H1 (cell line): ENCODE data around the gene KAT2A. TPM values are rescaled to one million over a fixed set of nuclear protein-coding genes. Genes with fewer than 3 reads are reported as not detected.

Source experiments
- CTCF ChIA-PET: fragments of 300-600 bp; sonication (Branson Sonifier 250); formaldehyde crosslinking; loops from one replicate; lab custom pipeline; 2021; ENCODE audit not compliant: partially characterized antibody; lab: Charles Lee
- POLR2A ChIA-PET: fragments of 300-600 bp; sonication (Branson Sonifier 250); formaldehyde crosslinking; loops from one replicate; lab custom pipeline; 2021; ENCODE audit warnings: inconsistent platforms; ENCODE audit not compliant: partially characterized antibody; lab: Charles Lee
- DNase-seq, 2 experiments: peaks; one replicate each; pipeline versions ENCODE4 v3.0.0 to v3.0.0-alpha.2; 2010 to 2022; ENCODE audit warnings: low spot score in 2 of 2, low read depth in 1 of 2, mixed read lengths in 1 of 2
- FAIRE-seq: peaks from 2 replicates; lab custom pipeline; 2011; peaks lifted over from hg19 to GRCh38; lab: Jason Lieb, UNC
- H2AFZ ChIP-seq: 2 replicates; pipeline ENCODE4 v1.8.1; 2012; ENCODE audit warnings: low read length, inconsistent platforms
- H2AK5ac ChIP-seq: 2 replicates; pipeline ENCODE4 v1.6.1; 2013; ENCODE audit warnings: low read depth, low read length
- H2BK120ac ChIP-seq: replicated peaks from 2 replicates; pipeline ENCODE3; 2013; ENCODE audit warnings: low read depth, low read length, inconsistent platforms
- H2BK12ac ChIP-seq: 2 replicates; pipeline ENCODE4 v1.6.1; 2013; ENCODE audit warnings: low read depth, low read length
- H2BK15ac ChIP-seq: 2 replicates; pipeline ENCODE4 v1.6.1; 2013; ENCODE audit warnings: low read length
- H2BK20ac ChIP-seq: 2 replicates; pipeline ENCODE4 v1.6.1; 2013; ENCODE audit warnings: low read length
- H2BK5ac ChIP-seq: 2 replicates; pipeline ENCODE4 v1.6.1; 2013; ENCODE audit warnings: low read depth, low read length
- H3K14ac ChIP-seq: 2 replicates; pipeline ENCODE4 v1.6.1; 2013; ENCODE audit warnings: inconsistent platforms; ENCODE audit not compliant: insufficient read length
- H3K18ac ChIP-seq: 2 replicates; pipeline ENCODE4 v1.6.1; 2013; ENCODE audit warnings: low read length; ENCODE audit errors: extremely low read depth
- H3K23ac ChIP-seq: 2 replicates; pipeline ENCODE4 v1.6.1; 2013; ENCODE audit warnings: inconsistent platforms; ENCODE audit not compliant: insufficient read length
- H3K23me2 ChIP-seq: 2 replicates; pipeline ENCODE4 v1.6.1; 2013; ENCODE audit warnings: low read depth, low read length
- H3K27ac ChIP-seq: 2 replicates; pipeline ENCODE4 v1.6.1; 2011; ENCODE audit warnings: low read depth, low read length, inconsistent platforms
- H3K27me3 ChIP-seq, 4 experiments: replicated peaks in 1 of 4; 1 replicate in 1 of 4; 2 replicates in 3 of 4; pipeline versions ENCODE4 v1.6.1 to v1.8.1; 2011 to 2013; ENCODE audit warnings: low read length in 3 of 4, mild to moderate bottlenecking in 3 of 4, inconsistent platforms in 2 of 4, mixed read lengths in 2 of 4, moderate library complexity in 1 of 4; ENCODE audit not compliant: control insufficient read depth in 3 of 4, insufficient read depth in 3 of 4; ENCODE audit errors: extremely low read depth in 1 of 4
- H3K36me3 ChIP-seq, 4 experiments: 2 replicates each; pipeline versions ENCODE4 v1.6.1 to v1.8.1; 2011 to 2013; ENCODE audit warnings: mild to moderate bottlenecking in 4 of 4, low read length in 3 of 4, moderate library complexity in 2 of 4, control low read depth in 1 of 4, inconsistent platforms in 1 of 4; ENCODE audit not compliant: insufficient read depth in 4 of 4, control insufficient read depth in 2 of 4
- H3K4ac ChIP-seq: replicated peaks from 2 replicates; pipeline ENCODE3; 2013; ENCODE audit warnings: low read length, low read depth, mixed read lengths, inconsistent platforms; ENCODE audit not compliant: insufficient read length
- H3K4me1 ChIP-seq, 4 experiments: replicated peaks in 1 of 4; 1 replicate in 1 of 4; 2 replicates in 3 of 4; pipeline versions ENCODE4 v1.6.1 to v1.8.1; 2011 to 2013; ENCODE audit warnings: low read length in 3 of 4, inconsistent platforms in 2 of 4, mixed read lengths in 1 of 4; ENCODE audit not compliant: insufficient read depth in 4 of 4, control insufficient read depth in 3 of 4
- H3K4me2 ChIP-seq, 2 experiments: 2 replicates each; pipeline versions ENCODE4 v1.6.1 to v1.8.1; 2011 to 2013; ENCODE audit warnings: low read depth in 2 of 2, low read length in 2 of 2, control low read depth in 1 of 2, inconsistent platforms in 1 of 2, mild to moderate bottlenecking in 1 of 2; ENCODE audit not compliant: insufficient read depth in 1 of 2
- H3K4me3 ChIP-seq, 4 experiments: fragments of 200-600, 300-600 bp in 1 of 4; sonication (generic), shearing (Covaris generic), sonication (Bioruptor Twin) in 1 of 4; 2 replicates each; pipeline versions ENCODE4 v1.5.1 to v1.8.1; 2011 to 2016; ENCODE audit warnings: low read length in 4 of 4, low read depth in 3 of 4, control low read depth in 2 of 4, inconsistent platforms in 2 of 4, mild to moderate bottlenecking in 2 of 4, mixed read lengths in 1 of 4, moderate library complexity in 1 of 4; ENCODE audit not compliant: insufficient read depth in 2 of 4; ENCODE audit errors: extremely low read depth in 1 of 4
- H3K56ac ChIP-seq: replicated peaks from 2 replicates; pipeline ENCODE3; 2013; ENCODE audit warnings: low read depth, mild to moderate bottlenecking, mixed read lengths, low read length, inconsistent platforms; ENCODE audit not compliant: insufficient read length
- H3K79me1 ChIP-seq: 2 replicates; pipeline ENCODE4 v1.6.1; 2013; ENCODE audit warnings: low read depth, low read length, control low read depth
- H3K79me2 ChIP-seq, 2 experiments: 2 replicates each; pipeline versions ENCODE4 v1.6.1 to v1.8.1; 2012 to 2013; ENCODE audit warnings: low read length in 2 of 2, mild to moderate bottlenecking in 2 of 2, inconsistent platforms in 1 of 2; ENCODE audit not compliant: insufficient read depth in 2 of 2, control insufficient read depth in 1 of 2
- H3K9ac ChIP-seq, 4 experiments: replicated peaks in 1 of 4; 1 replicate in 1 of 4; 2 replicates in 3 of 4; pipeline versions ENCODE4 v1.6.1 to v1.8.1; 2011 to 2013; ENCODE audit warnings: low read depth in 3 of 4, low read length in 3 of 4, control low read depth in 2 of 4, mild to moderate bottlenecking in 2 of 4, moderate library complexity in 2 of 4, inconsistent platforms in 1 of 4; ENCODE audit errors: extremely low read depth in 1 of 4
- H3K9me3 ChIP-seq, 2 experiments: 2 replicates each; pipeline versions ENCODE4 v1.6.1 to v1.8.1; 2012 to 2013; ENCODE audit warnings: mild to moderate bottlenecking in 2 of 2, moderate library complexity in 2 of 2, control low read depth in 1 of 2, inconsistent platforms in 1 of 2, low read depth in 1 of 2, low read length in 1 of 2, mixed read lengths in 1 of 2; ENCODE audit not compliant: insufficient read depth in 2 of 2
- H4K20me1 ChIP-seq, 2 experiments: replicated peaks in 1 of 2; 2 replicates each; pipeline versions ENCODE3 to v1.8.1; 2011 to 2013; ENCODE audit warnings: inconsistent platforms in 2 of 2, low read length in 2 of 2, mild to moderate bottlenecking in 1 of 2; ENCODE audit not compliant: insufficient read depth in 2 of 2, control insufficient read depth in 1 of 2
- H4K5ac ChIP-seq: 2 replicates; pipeline ENCODE4 v1.6.1; 2013; ENCODE audit warnings: low read length, low read depth, mixed read lengths, inconsistent platforms; ENCODE audit not compliant: insufficient read length
- H4K8ac ChIP-seq: 2 replicates; pipeline ENCODE4 v1.8.0; 2013; ENCODE audit warnings: mild to moderate bottlenecking, moderate library complexity, low read length, inconsistent platforms; ENCODE audit not compliant: insufficient read depth; ENCODE audit errors: extremely low read depth
- H4K91ac ChIP-seq: replicated peaks from 2 replicates; pipeline ENCODE3; 2013; ENCODE audit warnings: low read length, mixed read lengths, inconsistent platforms; ENCODE audit not compliant: insufficient read length
- E2F6 ChIP-seq: IDR thresholded peaks from 2 replicates; pipeline ENCODE4 v1.6.1; 2012; ENCODE audit warnings: inconsistent platforms
- EGR1 ChIP-seq: IDR thresholded peaks from 2 replicates; pipeline ENCODE4 v1.6.1; 2011; ENCODE audit warnings: low read depth, low read length, borderline replicate concordance
- EP300 ChIP-seq, 2 experiments: IDR thresholded peaks; 1 replicate in 1 of 2; 2 replicates in 1 of 2; pipeline ENCODE4 v1.6.1; 2011 to 2012; ENCODE audit warnings: low read depth in 2 of 2, low read length in 2 of 2, mild to moderate bottlenecking in 2 of 2, borderline replicate concordance in 1 of 2, inconsistent platforms in 1 of 2, moderate library complexity in 1 of 2
- HDAC6 ChIP-seq: IDR thresholded peaks from one replicate; pipeline ENCODE4 v1.7.1; 2012; ENCODE audit warnings: low read depth, mild to moderate bottlenecking, inconsistent platforms, low read length, moderate library complexity
- KDM4A ChIP-seq: IDR thresholded peaks from one replicate; pipeline ENCODE4 v1.7.1; 2012; ENCODE audit warnings: low read depth, mild to moderate bottlenecking, moderate library complexity, low read length, inconsistent platforms; ENCODE audit not compliant: severe bottlenecking
- PHF8 ChIP-seq: fragments of 200-600 bp; sonication (generic); conservative IDR thresholded peaks from 2 replicates; pipeline ENCODE4 v1.7.1; 2012; ENCODE audit warnings: low read depth, mild to moderate bottlenecking, inconsistent platforms, low read length, moderate library complexity
- POLR2A ChIP-seq, 2 experiments: IDR thresholded peaks; 1 replicate in 1 of 2; 2 replicates in 1 of 2; pipeline ENCODE4 v1.6.1; 2011; ENCODE audit warnings: low read depth in 2 of 2, low read length in 2 of 2, mild to moderate bottlenecking in 2 of 2; ENCODE audit errors: control extremely low read depth in 1 of 2
- SAP30 ChIP-seq: fragments of 300-600 bp; sonication (generic); IDR thresholded peaks from 2 replicates; pipeline ENCODE4 v1.7.1; 2012; ENCODE audit warnings: low read length, moderate library complexity, mild to moderate bottlenecking, inconsistent platforms; ENCODE audit not compliant: insufficient read depth, insufficient replicate concordance
- SIN3A ChIP-seq, 2 experiments: IDR thresholded peaks in 1 of 2; conservative IDR thresholded peaks in 1 of 2; 2 replicates each; pipeline ENCODE4 v1.6.1; 2011 to 2012; ENCODE audit warnings: low read length in 2 of 2, improper control_type of control experiment in 1 of 2, low read depth in 1 of 2, mild to moderate bottlenecking in 1 of 2
- SP2 ChIP-seq: IDR thresholded peaks from 2 replicates; pipeline ENCODE4 v1.6.1; 2012; ENCODE audit warnings: mild to moderate bottlenecking, low read length, inconsistent platforms
- TAF1 ChIP-seq: IDR thresholded peaks from 2 replicates; pipeline ENCODE4 v1.6.1; 2011; ENCODE audit warnings: mild to moderate bottlenecking, low read depth, low read length
- TBP ChIP-seq: IDR thresholded peaks from 2 replicates; pipeline ENCODE4 v1.6.1; 2011; ENCODE audit warnings: low read depth, low read length, improper control_type of control experiment
- YY1 ChIP-seq: IDR thresholded peaks from 2 replicates; pipeline ENCODE4 v1.6.1; 2011; ENCODE audit warnings: low read depth, mild to moderate bottlenecking, low read length
- WGBS, 2 experiments: shearing (Covaris generic) in 1 of 2; methylation state at CpG; one replicate each; pipeline versions ENCODE4 v1.1.6 to v1.1.7; 2013 to 2015; ENCODE audit warnings: low lambda C conversion rate in 2 of 2, mixed read lengths in 2 of 2, inconsistent platforms in 1 of 2, low coverage in 1 of 2, missing lambda C conversion rate in 1 of 2; ENCODE audit not compliant: insufficient replicate concordance in 2 of 2, insufficient coverage in 1 of 2, insufficient read length in 1 of 2; ENCODE audit errors: extremely low coverage in 1 of 2, missing lambda C conversion rate in 1 of 2; 5-methylcytosine and 5-hydroxymethylcytosine counted together
- polyA plus RNA-seq, 7 experiments: library from polyadenylated mRNA; depleted of rRNA in 3 of 7; stranded (reverse) in 5 of 7; unstranded in 2 of 7; fragments of >200 nt in 5 of 7; fragments of 200-250 nt in 2 of 7; gene quantifications; 1 replicate in 5 of 7; 2 replicates in 1 of 7; 4 replicates in 1 of 7; pipeline versions ENCODE4 v1.2.1 to v1.2.3, GENCODE V29; 2011 to 2013; ENCODE audit warnings: missing spikeins in 2 of 7, mixed read lengths in 2 of 7
- total RNA-seq: library from RNA; stranded (reverse); fragmentation: NEBNext Ultra II Directional; extraction: Animal tissue kit (Norgen Biotek cat#: 25700); gene quantifications from 2 replicates; pipeline ENCODE4 v1.2.1, GENCODE V29; 2021

KAT2A gene
- total and polyA plus RNA-seq, 2 of the 8 experiments (the other 6 are each of a cell fraction or from before 2014, with no cell fraction given), result 34.2 to 40.1 TPM

GRCh38 chr17:42167807-42168206 lies 46.6 kb upstream of the KAT2A start:
- Histone ChIP-seq H3K79me2 (no peaks in the 10 kb centered on the region), H3K27me3 (no peaks in the 10 kb centered on the region), H3K4me2 (no peak overlapping the region), H2BK5ac (no peak overlapping the region), H3K36me3 (no peaks in the 10 kb centered on the region), H2BK20ac (no peak overlapping the region), H3K27ac (no peak overlapping the region), H3K4me1 (no peaks in the 10 kb centered on the region; a peak in 2 of 7 replicates), H3K23me2 (no peaks in the 10 kb centered on the region), H3K14ac (no peak overlapping the region), H2BK12ac (peak overlapping the region; percentile 27; the same call in 1 of the 2 replicates), H2AK5ac (no peak overlapping the region), H3K4ac (no peak overlapping the region), H3K4me3 (no peak overlapping the region), H2BK120ac (no peak overlapping the region), H3K56ac (no peak overlapping the region), H3K23ac (no peak overlapping the region), H4K20me1 (no peaks in the 10 kb centered on the region), H4K91ac (no peak overlapping the region), H4K5ac (no peak overlapping the region), H2BK15ac (no peak overlapping the region), H2AFZ (no peak overlapping the region), H3K9me3 (no peaks in the 10 kb centered on the region), H3K9ac (no peak overlapping the region), H4K8ac (no peak overlapping the region), H3K18ac (no peak overlapping the region), H3K79me1 (no peaks in the 10 kb centered on the region)
- ChIA-PET POLR2A (interaction anchor here (0.7 kb wide), 1 partner anchor 36 kb away, joined by 3 read pairs; no protein-coding TSS in a partner anchor), CTCF (interaction anchor here (0.8 to 3.9 kb wide), 7 partner anchors 10 to 101 kb away, joined by 3 to 21 read pairs (median 4); partner anchors contain the start of genes KAT2A and KCNH4)
- WGBS, 2 experiments, result 93% methylated on average over 8 of the region's 8 CpGs; no CpG with 5 or more reads in 1 of the 2 experiments
- FAIRE-seq, result no peak
- DNase-seq, result no peak
- TF ChIP-seq POLR2A (IDR thresholded peaks at IDR 0.05; ENCODE audit: control extremely low read depth in 1 of 2, low read depth in 2 of 2, low read length in 2 of 2), result no peak
- no peak for TF ChIP-seq SP2
- TF ChIP-seq TAF1, result no peak
- no peak for TF ChIP-seq YY1
- no peak for TF ChIP-seq HDAC6
- TF ChIP-seq SIN3A (conservative IDR thresholded peaks at IDR 0.05 in 1 of 2, IDR thresholded peaks at IDR 0.05 in 1 of 2; ENCODE audit: low read depth in 1 of 2, low read length in 2 of 2), result no peak
- no peak for TF ChIP-seq EGR1
- no peak for TF ChIP-seq SAP30
- TF ChIP-seq E2F6, result no peak
- TF ChIP-seq KDM4A, result no peak
- TF ChIP-seq EP300 (IDR thresholded peaks at IDR 0.05; ENCODE audit: borderline replicate concordance in 1 of 2, low read depth in 2 of 2, low read length in 2 of 2), result no peak
- no peak for TF ChIP-seq TBP
- TF ChIP-seq PHF8, result no peak
